DMS153 treated with DMSO at 0.1 percent for 48 hours (cell line): ENCODE measurements around the gene XXYLT1.

Experiments used
- DNase-seq: peaks from one replicate; lab custom pipeline; 2025; ENCODE audit not compliant: unreplicated experiment; lab: John Stamatoyannopoulos, UW

XXYLT1 gene

DNA sequence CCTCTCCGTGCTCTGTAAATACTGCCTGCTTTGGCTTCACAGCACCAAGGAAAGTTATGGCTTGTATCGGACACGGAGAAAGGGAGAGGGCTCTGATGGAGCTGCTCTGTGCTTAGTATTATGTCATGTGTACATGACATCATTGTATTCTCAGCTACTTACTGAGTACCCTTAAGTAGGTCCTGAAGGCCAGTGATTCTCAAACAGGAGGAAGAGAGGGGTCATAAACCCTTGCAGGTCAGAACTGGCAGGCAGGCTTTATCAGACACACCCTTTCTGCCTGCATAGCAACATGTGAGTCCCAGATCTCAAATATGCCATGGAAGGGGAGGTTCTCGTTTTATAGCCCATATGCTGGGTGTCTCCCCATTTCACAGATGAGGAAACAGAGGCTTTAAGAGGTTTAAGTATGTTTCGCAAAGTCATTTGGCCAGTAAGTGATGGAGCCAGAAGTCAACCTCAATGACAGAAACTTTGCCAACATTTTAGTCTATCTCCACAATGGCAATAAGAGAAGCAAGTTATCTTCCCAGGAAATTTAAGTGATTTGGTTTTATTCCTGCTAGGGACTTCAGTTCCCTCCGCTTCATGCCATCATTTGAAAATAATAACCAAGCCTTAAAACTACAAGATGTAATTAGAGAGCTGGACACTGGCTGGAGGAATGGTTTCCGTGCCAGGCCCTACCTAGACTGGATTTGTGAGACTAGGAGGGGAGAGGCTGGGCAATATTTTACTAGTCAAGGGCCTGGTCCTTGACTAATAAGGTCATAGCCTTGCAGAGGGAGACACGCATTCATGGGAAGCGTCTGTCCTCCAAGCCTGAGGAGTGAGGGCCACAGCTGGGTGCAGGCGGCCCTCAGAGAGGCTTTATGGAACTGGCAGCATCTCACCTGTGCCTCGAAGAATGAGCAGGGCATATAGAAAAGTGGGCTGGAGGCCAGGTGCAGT lies 133.0 kb downstream of the XXYLT1 start:
- DNase-seq, result no peak

DNA sequence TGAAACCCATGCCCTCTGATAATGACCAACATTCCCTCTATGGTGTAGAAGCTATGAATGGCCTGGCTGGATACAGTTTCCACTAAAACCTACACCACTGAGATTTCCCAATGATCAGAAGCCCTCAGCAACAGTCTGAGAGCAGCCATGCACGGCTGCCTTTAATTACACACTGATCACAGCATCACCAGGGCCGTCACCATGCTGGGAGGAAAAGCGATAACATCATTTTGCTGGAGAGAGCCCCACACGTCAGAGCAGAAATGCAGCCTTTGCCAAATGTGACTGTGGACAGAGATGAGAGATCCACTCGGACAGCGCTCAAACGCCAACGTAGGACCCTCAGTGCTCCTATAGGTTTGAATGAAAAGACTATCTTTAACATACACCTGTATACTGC lies 135.0 kb downstream of the XXYLT1 start:
- no peak for DNase-seq

DNA sequence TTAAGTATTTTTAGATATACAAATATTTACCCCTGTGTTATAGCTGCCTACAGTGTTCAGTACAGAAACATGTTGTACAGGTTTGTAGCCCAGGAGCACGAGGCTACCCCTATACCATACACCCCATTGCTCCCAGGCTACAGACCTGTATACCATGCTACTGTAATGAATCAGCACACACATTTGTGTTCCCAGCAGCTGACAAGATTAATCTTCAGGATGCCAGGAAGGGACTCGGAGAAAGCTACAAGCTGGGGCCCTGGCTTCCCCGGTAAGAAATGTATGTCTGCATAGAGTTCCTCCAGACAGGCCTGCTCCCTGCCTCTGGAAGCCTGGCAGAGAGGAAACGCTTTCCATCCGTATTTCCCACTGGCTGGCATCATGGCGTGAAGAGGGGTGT lies 136.5 kb downstream of the XXYLT1 start:
- DNase-seq, result no peak

DNA sequence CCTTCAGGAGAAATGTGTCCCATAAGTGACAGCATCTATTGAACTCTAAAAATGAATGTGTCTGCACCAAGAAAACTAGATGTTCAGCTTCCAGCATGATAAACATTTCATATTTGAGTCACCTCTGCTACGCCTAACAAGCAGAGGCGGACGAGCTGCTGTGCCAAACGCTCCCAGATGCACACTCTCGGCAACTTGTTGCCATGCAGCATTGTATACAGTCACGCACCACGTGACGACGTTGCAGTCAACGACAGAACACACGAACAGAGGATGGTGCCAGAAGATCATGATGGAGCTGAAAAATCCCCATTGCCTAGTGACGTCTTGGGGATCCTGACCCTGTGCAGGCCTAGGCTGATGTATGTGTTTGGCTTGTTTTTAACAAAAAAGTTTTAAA lies 137.5 kb downstream of the XXYLT1 start:
- DNase-seq, result peak; percentile 21

DNA sequence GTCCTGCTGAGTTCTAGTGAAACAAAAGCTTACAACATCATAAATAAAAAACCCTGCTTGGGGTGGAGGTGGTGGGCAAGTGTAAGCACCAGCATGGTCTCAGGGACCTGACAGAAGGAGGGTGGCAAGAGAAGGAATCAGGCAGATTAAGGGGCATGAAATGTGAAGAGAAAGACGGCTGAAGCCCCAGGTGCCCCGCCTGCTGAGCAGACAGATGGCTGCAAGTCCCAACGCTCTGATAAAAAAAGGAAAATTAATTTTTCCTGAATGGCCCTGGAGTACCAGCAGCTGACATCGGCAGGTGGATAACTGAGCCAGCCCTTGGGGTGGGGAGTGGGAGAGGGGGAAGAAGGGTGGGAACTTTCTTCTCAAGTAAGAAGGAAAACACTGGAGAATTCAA lies 137.9 kb downstream of the XXYLT1 start:
- no peak for DNase-seq

DNA sequence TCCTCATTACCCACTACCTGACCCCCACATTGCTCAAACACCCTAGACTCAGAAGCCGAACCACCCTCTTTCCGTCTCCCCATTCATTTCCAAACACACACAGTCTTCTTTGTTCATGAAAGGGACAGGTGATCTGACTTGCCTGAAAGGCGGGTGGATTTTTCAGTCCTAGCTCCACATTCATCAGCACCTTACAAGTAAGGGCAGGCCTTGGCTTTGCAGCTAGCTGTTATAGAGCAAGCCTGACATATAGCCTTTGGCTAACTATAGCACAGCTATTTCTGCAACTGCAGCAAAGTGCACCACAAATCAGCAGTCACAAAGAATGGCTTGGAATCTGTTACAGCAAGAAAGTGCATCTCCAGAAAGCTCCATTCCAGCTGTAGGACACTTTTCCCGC lies 139.8 kb downstream of the XXYLT1 start:
- no peak for DNase-seq

DNA sequence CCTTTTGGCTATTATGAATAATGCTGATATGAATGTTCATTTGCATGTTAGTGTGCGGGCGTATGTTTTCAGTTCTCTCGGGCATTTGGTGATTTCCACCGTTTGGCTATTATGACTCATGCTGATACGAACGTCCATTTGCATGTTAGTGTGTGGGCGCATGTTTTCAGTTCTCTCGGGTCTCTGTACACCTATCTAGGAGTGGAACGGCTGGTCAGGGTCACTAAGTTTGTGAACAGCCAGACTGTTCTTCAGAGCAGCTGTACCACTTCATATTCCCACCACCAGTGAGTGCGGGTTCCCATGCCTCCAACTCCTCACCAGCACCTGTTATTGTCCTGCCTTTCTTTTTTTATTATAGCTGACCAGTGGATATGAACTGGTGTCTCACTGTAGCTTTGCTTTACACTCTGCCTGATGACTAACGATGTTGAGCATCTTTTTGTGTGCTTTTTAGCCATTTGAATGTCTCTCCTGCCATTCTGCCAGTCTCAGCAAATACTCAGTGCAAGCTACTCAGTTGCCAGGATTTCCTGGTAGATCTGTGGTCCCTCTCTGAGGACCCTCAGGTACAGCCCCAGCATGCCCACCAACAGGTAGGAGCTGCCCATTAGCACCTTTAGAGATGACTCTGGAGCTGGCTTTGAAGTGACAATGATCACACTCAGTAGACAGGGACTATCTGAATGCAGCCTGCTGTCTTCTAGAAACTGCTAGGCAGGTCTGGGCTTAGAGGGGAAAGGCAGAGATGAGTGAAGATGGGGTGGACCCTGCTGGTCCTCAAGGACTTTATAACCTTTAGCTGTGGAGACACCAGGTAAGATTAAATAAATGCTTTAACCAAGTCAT lies 141.1 kb downstream of the XXYLT1 start:
- DNase-seq, result no peak

DNA sequence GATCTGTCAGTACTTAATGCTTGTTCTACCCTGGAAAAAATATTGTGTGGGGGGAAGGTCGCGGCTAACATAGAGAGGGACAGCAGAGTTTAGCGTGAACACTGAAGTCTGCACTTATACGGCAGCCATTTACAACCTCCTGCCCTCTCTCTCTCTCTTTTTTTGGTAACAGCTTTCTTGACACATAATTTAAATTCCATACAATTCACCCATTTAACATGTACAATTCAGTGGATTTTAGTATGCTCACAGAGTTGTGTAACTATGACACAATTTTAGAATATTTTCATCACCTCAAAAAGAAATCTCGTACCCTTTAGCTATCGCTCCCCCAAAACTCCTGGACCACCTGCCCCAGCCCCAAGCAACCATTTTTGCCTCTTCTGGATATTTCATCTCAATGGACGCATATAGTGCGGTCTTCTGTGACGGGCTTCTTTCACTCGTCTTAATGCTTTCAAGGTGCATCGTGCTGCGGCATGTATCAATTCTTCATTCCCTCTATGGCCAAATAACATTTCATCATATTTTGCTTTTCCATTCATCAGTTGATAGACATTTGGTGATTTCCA lies 141.8 kb downstream of the XXYLT1 start:
- no peak for DNase-seq

DNA sequence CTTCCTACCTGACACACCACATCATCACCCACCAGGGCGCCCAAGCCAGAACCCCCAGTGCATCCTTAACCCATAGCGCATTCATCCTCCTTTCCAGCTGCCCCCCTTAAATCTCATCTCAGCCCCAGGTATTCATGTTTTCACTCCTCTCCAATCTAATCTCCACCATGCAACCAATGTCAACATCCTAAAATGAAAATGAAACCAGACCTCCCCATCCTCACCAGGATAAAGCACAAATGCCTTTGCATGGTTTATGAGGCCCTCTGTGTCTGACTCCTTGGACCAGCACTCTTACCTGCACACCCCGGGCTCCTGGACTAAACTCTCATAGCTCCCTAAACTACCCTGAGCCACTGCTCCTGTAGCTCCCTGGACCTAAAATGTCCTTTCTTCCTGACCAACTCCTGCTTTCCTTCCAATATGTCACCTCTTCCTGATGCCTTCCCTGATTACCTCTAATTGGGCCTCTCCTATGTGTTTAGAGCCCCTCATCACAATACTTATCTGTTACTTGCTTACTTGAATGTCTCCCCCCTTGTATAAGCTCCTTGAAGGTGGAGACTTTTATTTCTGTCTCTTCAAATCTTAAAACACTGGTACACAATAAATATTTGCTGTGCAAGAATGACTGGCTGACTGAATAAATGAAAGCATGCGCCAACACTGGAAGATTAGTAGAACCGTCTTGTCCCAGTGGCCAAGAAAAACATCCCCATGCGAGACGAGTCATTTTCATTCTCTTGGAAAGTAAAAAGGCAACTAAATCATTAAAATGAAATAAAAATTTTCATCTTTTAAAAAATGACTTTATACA lies 142.5 kb downstream of the XXYLT1 start:
- no peak for DNase-seq

DNA sequence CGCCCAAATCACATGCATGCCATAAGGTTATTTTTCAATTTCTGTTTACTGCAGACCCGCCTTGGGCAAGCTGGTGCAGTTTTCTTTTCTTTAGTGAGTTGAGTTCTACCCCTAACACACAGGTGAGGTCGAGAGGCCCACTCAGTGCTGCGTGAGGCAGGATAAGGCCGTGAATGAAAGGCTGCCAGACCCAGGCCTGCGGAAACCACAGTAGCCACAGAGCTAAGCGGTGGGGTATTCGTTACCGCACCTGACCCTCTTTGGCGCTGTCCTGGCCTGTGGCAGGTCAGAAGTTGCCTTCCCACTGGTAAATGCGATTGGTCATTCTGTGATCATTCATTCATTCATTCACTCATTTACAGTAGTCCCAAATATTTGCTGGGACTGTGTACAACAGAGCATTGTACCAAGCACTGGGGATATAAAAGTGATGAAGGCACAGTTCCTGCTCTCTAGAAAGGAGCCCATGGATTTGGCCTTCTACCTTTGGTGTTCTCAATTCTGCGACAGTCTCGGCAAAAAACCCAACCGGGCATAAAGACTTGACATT lies 144.8 kb downstream of the XXYLT1 start:
- no peak for DNase-seq

DNA sequence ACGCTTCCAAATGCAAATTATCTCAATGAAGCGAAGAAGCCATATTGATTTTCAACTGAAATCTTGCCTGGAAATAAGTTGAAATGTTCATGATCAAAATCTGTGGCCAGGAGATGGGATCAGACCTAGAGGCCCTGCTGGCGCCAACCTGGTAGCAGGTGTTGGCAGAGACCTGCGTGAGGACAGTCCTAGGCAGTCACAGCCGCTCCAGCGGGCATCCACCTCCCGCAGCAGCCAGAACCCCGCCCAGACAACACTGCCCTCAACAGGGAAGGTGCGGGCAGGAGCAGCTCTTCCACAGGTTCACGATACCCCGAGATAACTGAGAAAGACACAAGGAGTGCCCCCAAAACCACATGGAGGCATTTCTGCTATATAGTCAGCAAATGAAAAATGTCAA lies 145.3 kb downstream of the XXYLT1 start:
- DNase-seq, result no peak

DNA sequence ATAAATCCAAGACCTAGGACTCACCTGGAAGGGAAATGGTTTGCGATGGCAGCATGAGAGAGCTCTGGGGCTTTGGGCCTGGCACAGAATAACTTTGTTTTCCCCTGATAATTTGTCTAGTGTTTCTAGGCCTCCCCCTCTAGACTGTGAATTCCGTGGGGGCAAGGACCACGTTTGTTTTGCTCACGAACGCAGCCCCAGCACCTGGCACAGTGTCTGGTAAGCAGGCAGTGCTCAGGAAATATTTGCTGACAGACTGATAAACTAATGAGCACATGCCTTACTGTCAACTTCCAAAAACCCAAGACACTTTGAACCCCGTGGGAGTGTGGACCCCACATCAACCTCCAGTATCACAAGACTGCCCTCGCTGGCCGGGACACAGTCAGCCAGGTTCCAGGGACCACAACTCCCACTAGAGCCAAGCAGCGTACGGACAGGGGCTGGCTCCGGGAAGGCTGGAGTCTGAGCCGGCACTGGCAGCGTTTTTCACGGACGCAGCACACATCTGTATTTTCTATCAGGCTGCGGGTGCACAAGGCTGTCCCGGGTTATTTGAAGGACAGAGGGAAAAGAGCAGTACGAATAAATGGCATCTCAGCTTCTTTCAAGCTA lies 146.5 kb downstream of the XXYLT1 start:
- DNase-seq, result no peak

DNA sequence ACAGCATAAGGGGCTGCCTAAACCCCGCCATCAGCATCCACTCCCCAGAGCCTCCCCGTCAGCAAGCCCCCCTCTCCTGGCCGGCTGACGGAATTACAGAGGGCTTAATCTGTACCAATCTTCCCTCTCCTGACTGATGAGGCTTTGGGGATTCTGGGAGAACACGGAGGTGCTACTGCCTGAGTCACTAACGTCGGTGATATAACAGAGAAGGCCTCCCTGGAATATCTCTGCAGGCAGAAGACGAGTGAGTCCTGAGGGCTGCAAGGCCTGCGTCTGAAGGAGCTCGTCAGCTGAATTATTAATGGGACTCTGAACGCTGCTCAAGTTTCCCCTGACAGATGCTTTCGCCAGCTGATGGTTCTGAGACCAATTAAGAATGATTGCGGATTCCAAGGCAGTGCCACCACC lies 147.7 kb downstream of the XXYLT1 start:
- DNase-seq, result no peak

DNA sequence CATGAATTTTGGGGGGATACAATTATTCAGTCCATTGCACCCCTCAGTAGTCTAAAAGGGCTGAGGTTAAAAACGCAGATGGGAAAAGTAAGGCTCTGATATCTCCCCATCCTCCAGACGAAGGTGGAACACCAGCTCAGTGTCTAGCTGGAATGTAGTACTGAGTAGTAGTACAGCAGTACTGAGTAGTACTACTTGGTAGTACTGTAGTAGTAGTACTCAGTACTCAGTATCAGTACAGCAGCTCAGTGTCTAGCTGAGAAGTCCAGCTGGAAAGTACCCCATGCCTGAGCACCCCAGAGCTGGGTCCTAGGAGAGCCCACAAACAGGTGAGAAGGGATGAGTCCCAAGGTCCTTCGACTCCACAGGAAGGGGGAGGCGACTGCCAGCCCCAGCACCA lies 148.7 kb downstream of the XXYLT1 start:
- no peak for DNase-seq

DNA sequence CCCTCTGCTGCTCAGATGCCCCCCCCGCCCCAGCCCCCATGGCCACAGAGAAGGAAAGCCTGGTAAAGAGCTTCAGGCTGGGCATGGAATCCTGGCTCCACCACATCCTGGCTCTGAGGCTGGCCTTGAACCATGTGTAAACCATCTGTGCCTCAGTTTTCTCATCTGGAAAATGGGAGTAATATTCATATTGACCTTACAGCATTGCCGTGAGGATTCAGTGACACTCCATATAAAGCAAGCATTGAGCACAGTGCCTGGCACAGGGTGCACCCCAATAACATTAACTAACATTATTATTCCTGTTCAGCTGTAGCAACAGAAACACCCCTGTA lies 150.7 kb downstream of the XXYLT1 start:
- DNase-seq, result no peak

DNA sequence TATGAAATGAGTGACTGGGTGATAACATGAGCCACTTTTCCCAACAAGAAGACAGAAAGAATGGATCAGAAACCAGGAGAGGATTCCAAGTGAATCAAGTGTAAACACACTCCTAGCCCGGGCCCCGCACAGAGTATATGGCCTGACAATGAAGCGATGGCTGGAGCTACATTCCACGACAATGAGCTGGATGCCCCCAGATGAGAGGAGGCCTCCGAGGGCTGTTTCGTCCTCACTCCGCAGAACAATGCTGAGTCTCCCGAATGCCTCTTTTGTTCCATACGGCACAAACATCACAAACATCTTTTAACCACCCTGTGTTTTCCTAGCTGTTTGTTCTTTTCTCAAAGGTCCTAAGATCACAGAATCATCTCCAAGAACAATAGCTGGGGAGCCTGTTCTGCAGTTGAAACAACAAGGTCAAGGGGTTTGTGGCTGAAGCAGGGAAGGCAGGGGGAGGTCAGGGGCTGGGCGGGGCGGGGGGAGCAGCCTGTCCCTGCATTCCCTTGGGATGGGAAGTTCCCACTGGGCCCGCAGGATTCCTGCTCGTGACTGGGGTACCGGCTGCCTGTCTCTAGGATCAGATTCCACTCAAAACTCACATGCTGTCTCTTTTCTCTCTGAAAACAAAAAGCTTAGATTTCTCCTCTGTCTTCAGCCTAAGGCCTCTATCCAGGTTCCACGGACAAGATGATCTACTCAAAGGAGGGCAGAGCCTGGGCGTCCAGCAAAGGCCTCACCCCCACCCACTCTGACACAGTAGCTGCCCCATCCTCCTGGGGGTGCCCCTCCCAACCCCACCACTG lies 151.3 kb downstream of the XXYLT1 start:
- DNase-seq, result no peak

DNA sequence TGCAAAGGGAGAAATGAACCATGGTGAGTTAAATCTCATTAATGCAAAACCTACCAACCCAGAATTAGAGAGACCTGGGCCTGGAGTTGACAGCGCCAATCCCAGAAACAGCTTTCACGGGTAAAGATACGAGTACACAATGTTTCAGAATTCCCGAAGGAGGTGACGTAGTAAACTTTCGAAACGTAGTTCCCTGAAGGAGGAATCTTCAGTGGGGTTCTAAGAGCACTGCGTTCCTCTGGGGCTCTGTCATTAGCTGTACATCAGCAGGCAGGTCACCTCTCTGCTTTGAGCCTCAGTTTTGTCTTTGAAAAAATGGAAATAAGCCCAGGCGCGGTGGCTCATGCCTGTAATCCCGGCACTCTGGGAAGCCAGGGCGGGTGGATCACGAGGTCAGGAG lies 152.3 kb downstream of the XXYLT1 start:
- no peak for DNase-seq

DNA sequence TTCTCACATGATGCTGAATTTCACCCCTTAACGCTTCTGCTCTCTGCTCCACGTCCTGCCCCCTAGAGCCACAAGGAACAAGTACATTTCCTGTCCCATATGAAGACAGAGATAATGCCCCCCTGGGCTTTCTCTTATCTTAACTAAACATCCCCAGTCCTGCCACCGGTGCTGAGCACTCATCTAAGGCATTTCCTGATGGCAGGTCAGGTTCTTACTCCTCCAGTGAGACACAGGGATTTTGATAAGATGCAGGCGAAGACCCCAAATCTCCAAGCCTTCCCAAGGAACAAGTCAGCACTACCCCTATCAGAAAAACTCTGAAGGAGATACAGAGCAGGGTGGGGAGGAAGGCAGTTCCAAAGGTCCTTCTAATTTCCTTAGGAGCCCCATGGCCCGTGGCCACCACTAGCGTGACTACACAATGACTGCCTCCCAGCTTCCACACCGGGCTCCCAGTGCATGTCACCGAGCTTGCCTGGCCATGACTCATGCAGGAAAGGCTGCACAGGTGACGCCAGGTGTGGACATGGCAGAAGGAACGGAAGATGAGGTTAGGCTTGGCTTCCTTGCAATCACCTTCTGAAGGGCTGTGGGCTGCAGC lies 152.9 kb downstream of the XXYLT1 start:
- DNase-seq, result no peak
